MM.1S (cell line): Measurements from ENCODE around the gene CCSER2.

ENCODE experiments used
- DNase-seq: peaks from one replicate; pipeline ENCODE4 v3.0.0-alpha.2; 2015
- H2AFZ ChIP-seq: fragments of 300-600 bp; sonication (generic); 2 replicates; pipeline ENCODE4 v1.6.0; 2016; ENCODE audit warnings: antibody characterized with exemption, low read length
- H3F3A ChIP-seq: fragments of 300-600 bp; sonication (generic); 2 replicates; pipeline ENCODE4 v1.6.1; 2016; ENCODE audit warnings: mild to moderate bottlenecking, antibody characterized with exemption, low read length, moderate library complexity, mixed read lengths; ENCODE audit not compliant: insufficient read depth
- H3K27ac ChIP-seq: fragments of 300-600 bp; sonication (generic); 2 replicates; pipeline ENCODE4 v1.5.1; 2016; ENCODE audit warnings: mild to moderate bottlenecking, low read length
- H3K27me3 ChIP-seq: fragments of 300-600 bp; sonication (generic); replicated peaks from 2 replicates; pipeline ENCODE4 v1.6.0; 2016; ENCODE audit warnings: low read length; ENCODE audit not compliant: insufficient read depth
- H3K36me3 ChIP-seq: fragments of 300-600 bp; sonication (generic); replicated peaks from 2 replicates; pipeline ENCODE4 v1.6.1; 2016; ENCODE audit warnings: mild to moderate bottlenecking, low read length, mixed read lengths; ENCODE audit not compliant: insufficient read depth
- H3K4me1 ChIP-seq: fragments of 300-600 bp; sonication (generic); 2 replicates; pipeline ENCODE4 v1.6.1; 2016; ENCODE audit warnings: low read length, mixed read lengths
- H3K4me2 ChIP-seq: fragments of 300-600 bp; sonication (generic); 2 replicates; pipeline ENCODE4 v1.6.0; 2016; ENCODE audit warnings: low read depth, low read length
- H3K4me3 ChIP-seq: fragments of 300-600 bp; sonication (generic); 2 replicates; pipeline ENCODE4 v1.5.1; 2016; ENCODE audit warnings: low read length, mixed read lengths
- H3K79me2 ChIP-seq: fragments of 300-600 bp; sonication (generic); 2 replicates; pipeline ENCODE4 v1.6.1; 2016; ENCODE audit warnings: mixed run types, low read length, mixed read lengths
- H3K9ac ChIP-seq: fragments of 300-600 bp; sonication (generic); 2 replicates; pipeline ENCODE4 v1.6.1; 2016; ENCODE audit warnings: low read length, mixed read lengths
- H3K9me2 ChIP-seq: fragments of 300-600 bp; sonication (generic); replicated peaks from 2 replicates; pipeline ENCODE4 v1.6.1; 2016; ENCODE audit warnings: mild to moderate bottlenecking, low read length, mixed read lengths; ENCODE audit not compliant: insufficient read depth
- H3K9me3 ChIP-seq: fragments of 300-600 bp; sonication (generic); replicated peaks from 2 replicates; pipeline ENCODE4 v1.6.1; 2016; ENCODE audit warnings: mild to moderate bottlenecking, low read length, mixed read lengths; ENCODE audit not compliant: insufficient read depth
- H4K20me1 ChIP-seq: fragments of 300-600 bp; sonication (generic); 2 replicates; pipeline ENCODE4 v1.6.1; 2016; ENCODE audit warnings: mild to moderate bottlenecking, low read length, moderate library complexity, mixed read lengths; ENCODE audit not compliant: insufficient read depth
- EZH2 ChIP-seq: fragments of 300-600 bp; sonication (generic); optimal IDR thresholded peaks from 2 replicates; pipeline ENCODE3; 2017; ENCODE audit warnings: low read depth, mild to moderate bottlenecking, antibody characterized with exemption, low read length, mixed read lengths
- EZH2phosphoT487 ChIP-seq: fragments of 300-600 bp; sonication (generic); IDR thresholded peaks from 2 replicates; pipeline ENCODE4 v1.6.1; 2018; ENCODE audit warnings: antibody characterized with exemption, low read length
- TF ChIP-seq, protein P1 (sequence below): fragments of 300-600 bp; sonication (generic); IDR thresholded peaks from 2 replicates; pipeline ENCODE4 v1.5.1; 2016; ENCODE audit warnings: antibody characterized with exemption, low read length, mixed read lengths

The CCSER2 gene

DNA sequence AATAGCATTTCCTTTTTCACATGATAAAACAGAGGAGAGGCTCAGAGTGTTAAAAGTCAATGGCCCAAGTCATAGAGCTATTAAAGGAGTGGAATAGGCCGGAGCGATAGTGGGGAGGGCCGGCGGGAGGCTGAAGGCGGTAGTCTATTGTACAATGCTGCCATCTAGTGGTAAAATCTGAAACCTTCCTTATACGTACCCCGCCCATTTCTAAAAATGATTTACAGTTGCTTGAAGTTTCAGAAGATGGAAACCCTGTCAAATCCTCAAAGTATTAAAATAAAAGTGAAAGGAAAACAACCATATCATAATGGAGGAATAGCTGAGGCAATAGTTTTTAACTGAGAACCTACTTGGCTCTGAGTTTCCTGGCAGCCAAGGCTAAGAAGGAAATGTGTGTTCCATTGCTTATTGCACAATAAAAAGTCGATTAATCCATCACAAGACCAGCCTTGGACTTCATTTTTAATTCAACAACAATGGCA, 209.1 kb downstream of the CCSER2 start:
- DNase-seq = peak; percentile 65
- Histone ChIP-seq H3K4me1 (no peaks in the 10 kb centered on the region), H3K36me3 (no peaks in the 10 kb centered on the region), H3K9ac (no peak overlapping the region), H3K27ac (no peak overlapping the region), H3K79me2 (no peaks in the 10 kb centered on the region), H3K9me2 (no peaks in the 10 kb centered on the region), H2AFZ (peak overlapping the region; percentile 30; the same call in 1 of the 2 replicates), H3K27me3 (no peaks in the 10 kb centered on the region), H3K4me3 (no peak overlapping the region), H3F3A (no peaks in the 10 kb centered on the region), H4K20me1 (no peaks in the 10 kb centered on the region), H3K4me2 (peak overlapping the region; percentile 22; the same call in 1 of the 2 replicates), H3K9me3 (no peaks in the 10 kb centered on the region)
- TF ChIP-seq, protein P1, sequence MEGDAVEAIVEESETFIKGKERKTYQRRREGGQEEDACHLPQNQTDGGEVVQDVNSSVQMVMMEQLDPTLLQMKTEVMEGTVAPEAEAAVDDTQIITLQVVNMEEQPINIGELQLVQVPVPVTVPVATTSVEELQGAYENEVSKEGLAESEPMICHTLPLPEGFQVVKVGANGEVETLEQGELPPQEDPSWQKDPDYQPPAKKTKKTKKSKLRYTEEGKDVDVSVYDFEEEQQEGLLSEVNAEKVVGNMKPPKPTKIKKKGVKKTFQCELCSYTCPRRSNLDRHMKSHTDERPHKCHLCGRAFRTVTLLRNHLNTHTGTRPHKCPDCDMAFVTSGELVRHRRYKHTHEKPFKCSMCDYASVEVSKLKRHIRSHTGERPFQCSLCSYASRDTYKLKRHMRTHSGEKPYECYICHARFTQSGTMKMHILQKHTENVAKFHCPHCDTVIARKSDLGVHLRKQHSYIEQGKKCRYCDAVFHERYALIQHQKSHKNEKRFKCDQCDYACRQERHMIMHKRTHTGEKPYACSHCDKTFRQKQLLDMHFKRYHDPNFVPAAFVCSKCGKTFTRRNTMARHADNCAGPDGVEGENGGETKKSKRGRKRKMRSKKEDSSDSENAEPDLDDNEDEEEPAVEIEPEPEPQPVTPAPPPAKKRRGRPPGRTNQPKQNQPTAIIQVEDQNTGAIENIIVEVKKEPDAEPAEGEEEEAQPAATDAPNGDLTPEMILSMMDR = peak; percentile 77
- TF ChIP-seq EZH2phosphoT487 (no peak), EZH2 (no peak)

DNA sequence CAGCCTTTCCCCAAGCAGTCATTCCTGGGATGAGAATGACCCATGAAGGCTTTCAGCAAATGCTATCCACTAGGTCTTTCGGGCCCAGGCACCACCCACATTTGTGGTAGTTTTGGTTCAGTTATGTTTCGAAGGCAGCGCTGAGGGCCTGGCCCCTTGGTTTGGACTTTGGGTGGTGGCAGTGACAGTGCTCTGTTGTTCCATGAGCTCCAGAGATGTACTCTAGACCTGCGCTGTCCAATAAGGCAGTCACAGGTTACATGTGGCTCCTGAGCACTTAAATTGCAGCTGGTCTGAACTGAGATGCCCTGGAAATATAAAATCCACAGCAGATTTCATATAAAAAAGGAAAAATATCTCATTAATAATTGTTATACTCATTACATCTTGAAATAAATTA, 209.6 kb downstream of the CCSER2 start:
- Histone ChIP-seq H3K9me2 (no peaks in the 10 kb centered on the region), H3K27ac (no peak overlapping the region), H3K9me3 (no peaks in the 10 kb centered on the region), H3F3A (no peaks in the 10 kb centered on the region), H3K36me3 (no peaks in the 10 kb centered on the region), H3K4me3 (no peak overlapping the region), H3K27me3 (no peaks in the 10 kb centered on the region), H3K9ac (no peak overlapping the region), H3K4me1 (no peaks in the 10 kb centered on the region), H3K4me2 (no peak overlapping the region), H2AFZ (no peak overlapping the region), H4K20me1 (no peaks in the 10 kb centered on the region), H3K79me2 (no peaks in the 10 kb centered on the region)
- no peak for DNase-seq
- TF ChIP-seq EZH2 = no peak
- TF ChIP-seq EZH2phosphoT487 = no peak
- TF ChIP-seq, protein P1 = no peak

DNA sequence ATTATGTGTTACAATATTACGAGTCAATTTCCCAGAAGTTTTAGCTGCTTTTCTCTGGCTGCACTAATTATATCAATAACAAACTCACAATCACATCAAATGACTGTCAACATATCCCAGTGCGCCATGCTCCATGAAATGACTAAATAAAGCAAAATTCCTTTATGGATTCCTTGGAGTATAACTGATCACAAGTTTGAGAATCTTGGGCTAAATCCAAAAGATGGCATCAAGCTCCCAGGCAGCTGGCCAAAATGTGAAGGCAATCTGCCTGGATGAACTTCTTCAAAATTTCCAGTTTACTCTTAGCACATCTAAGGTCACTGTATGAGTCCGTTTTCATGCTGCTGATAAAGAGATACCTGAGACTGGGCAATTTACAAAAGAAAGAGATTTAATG, 210.8 kb downstream of the CCSER2 start:
- no peak overlapping the region for H3K4me2 ChIP-seq
- no peaks in the 10 kb centered on the region for H3K27me3 ChIP-seq
- H4K20me1 ChIP-seq = no peaks in the 10 kb centered on the region
- no peak overlapping the region for H3K9ac ChIP-seq
- H2AFZ ChIP-seq = no peak overlapping the region
- no peaks in the 10 kb centered on the region for H3K36me3 ChIP-seq
- TF ChIP-seq EZH2 = no peak
- TF ChIP-seq, protein P1 = no peak
- no peak for TF ChIP-seq EZH2phosphoT487
- H3K27ac ChIP-seq = no peak overlapping the region
- no peak for DNase-seq
- no peaks in the 10 kb centered on the region for H3K9me3 ChIP-seq
- H3K9me2 ChIP-seq = no peaks in the 10 kb centered on the region
- no peaks in the 10 kb centered on the region for H3K4me1 ChIP-seq
- no peak overlapping the region for H3K4me3 ChIP-seq
- H3F3A ChIP-seq = no peaks in the 10 kb centered on the region
- H3K79me2 ChIP-seq = no peaks in the 10 kb centered on the region
